Calu3 (cell line): ENCODE data around the gene BET1L. TPM values are rescaled to one million over a fixed set of nuclear protein-coding genes. Genes with fewer than 3 reads are reported as not detected.

Experiments used
- BruUV-seq: library from RNA; stranded (reverse); fragments of 400-500 nt; replicated peaks from 2 replicates; lab custom pipeline; 2021; lab: Mats Ljungman, UMichigan
- CTCF ChIA-PET: fragments of 300-600 bp; sonication (Branson Sonifier 250); formaldehyde crosslinking; loops from one replicate; lab custom pipeline; 2022; ENCODE audit warnings: antibody characterized with exemption; lab: Charles Lee
- DNase-seq: peaks from one replicate; pipeline ENCODE4 v3.0.0; 2022
- H3K27ac Mint-ChIP-seq: one replicate; pipeline ENCODE4 v1.8.0; 2022; ENCODE audit warnings: mixed read lengths; ENCODE audit not compliant: unreplicated experiment
- H3K27me3 Mint-ChIP-seq: one replicate; pipeline ENCODE4 v1.8.0; 2022; ENCODE audit warnings: mixed read lengths; ENCODE audit not compliant: unreplicated experiment
- H3K36me3 Mint-ChIP-seq: one replicate; pipeline ENCODE4 v1.8.0; 2022; ENCODE audit warnings: mild to moderate bottlenecking, moderate library complexity, mixed read lengths; ENCODE audit not compliant: insufficient read depth, unreplicated experiment
- H3K4me1 Mint-ChIP-seq: one replicate; pipeline ENCODE4 v1.8.0; 2022; ENCODE audit warnings: mild to moderate bottlenecking, low read depth, mixed read lengths; ENCODE audit not compliant: unreplicated experiment
- H3K4me3 Mint-ChIP-seq: one replicate; pipeline ENCODE4 v1.8.0; 2022; ENCODE audit warnings: mild to moderate bottlenecking, low read depth, moderate library complexity, mixed read lengths; ENCODE audit not compliant: unreplicated experiment
- H3K9me3 Mint-ChIP-seq: one replicate; pipeline ENCODE4 v1.8.0; 2022; ENCODE audit warnings: low read depth, mixed read lengths; ENCODE audit not compliant: unreplicated experiment
- intact Hi-C: fragments of 100-400 bp; cut with micrococcal nuclease; formaldehyde crosslinking; loops from one replicate; pipeline ENCODE4 v1.10.0; 2022; ENCODE audit not compliant: unreplicated experiment
- total RNA-seq: library from RNA; stranded (reverse); gene quantifications from 2 replicates; pipeline ENCODE4 v1.2.3, GENCODE V29; 2022
- TF ChIP-seq, protein P1 (sequence below): fragments of 200-600 bp; IDR thresholded peaks from one replicate; pipeline ENCODE4 v1.8.0; 2022; ENCODE audit warnings: antibody characterized with exemption; ENCODE audit not compliant: unreplicated experiment

Gene BET1L
- total RNA-seq, 1 experiment from 2014 or later, result 47.8 TPM

DNA sequence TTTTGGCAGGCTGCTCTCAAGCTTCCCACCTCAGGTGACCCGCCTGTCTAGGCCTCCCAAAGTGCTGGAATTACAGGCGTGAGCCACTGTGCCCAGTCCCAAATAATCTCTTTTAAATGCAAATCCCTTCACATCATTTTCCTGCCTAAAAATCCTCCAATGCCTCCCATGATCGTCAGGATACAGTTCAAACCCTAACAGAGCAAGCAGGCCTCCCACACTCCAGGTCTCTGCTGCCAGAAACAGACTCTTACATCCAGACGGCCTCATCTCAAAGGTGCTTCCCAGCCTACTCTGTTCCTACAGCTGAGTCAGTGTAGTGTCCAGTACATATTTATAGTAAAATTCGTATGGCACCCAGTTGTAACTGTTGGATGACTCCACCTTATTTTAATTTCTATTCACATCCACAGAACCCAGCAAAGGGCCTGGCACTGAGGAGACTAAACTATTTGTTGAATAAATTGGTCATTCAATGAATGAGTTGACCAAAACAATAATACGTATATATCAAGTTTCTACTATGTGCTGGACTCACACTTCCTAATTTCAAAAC, 20.7 kb upstream of the BET1L start:
- intact Hi-C loops, result no loop called here
- Mint-ChIP-seq H3K4me3 (no peak overlapping the region), H3K4me1 (no peaks in the 10 kb centered on the region), H3K27ac (no peak overlapping the region), H3K9me3 (no peaks in the 10 kb centered on the region), H3K27me3 (no peaks in the 10 kb centered on the region), H3K36me3 (peaks cover 6% of the 10 kb centered on the region)
- DNase-seq, result no peak
- no TSS peak for BruUV-seq
- CTCF ChIA-PET, result no interaction called here
- TF ChIP-seq, protein P1, sequence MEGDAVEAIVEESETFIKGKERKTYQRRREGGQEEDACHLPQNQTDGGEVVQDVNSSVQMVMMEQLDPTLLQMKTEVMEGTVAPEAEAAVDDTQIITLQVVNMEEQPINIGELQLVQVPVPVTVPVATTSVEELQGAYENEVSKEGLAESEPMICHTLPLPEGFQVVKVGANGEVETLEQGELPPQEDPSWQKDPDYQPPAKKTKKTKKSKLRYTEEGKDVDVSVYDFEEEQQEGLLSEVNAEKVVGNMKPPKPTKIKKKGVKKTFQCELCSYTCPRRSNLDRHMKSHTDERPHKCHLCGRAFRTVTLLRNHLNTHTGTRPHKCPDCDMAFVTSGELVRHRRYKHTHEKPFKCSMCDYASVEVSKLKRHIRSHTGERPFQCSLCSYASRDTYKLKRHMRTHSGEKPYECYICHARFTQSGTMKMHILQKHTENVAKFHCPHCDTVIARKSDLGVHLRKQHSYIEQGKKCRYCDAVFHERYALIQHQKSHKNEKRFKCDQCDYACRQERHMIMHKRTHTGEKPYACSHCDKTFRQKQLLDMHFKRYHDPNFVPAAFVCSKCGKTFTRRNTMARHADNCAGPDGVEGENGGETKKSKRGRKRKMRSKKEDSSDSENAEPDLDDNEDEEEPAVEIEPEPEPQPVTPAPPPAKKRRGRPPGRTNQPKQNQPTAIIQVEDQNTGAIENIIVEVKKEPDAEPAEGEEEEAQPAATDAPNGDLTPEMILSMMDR, result no peak

DNA sequence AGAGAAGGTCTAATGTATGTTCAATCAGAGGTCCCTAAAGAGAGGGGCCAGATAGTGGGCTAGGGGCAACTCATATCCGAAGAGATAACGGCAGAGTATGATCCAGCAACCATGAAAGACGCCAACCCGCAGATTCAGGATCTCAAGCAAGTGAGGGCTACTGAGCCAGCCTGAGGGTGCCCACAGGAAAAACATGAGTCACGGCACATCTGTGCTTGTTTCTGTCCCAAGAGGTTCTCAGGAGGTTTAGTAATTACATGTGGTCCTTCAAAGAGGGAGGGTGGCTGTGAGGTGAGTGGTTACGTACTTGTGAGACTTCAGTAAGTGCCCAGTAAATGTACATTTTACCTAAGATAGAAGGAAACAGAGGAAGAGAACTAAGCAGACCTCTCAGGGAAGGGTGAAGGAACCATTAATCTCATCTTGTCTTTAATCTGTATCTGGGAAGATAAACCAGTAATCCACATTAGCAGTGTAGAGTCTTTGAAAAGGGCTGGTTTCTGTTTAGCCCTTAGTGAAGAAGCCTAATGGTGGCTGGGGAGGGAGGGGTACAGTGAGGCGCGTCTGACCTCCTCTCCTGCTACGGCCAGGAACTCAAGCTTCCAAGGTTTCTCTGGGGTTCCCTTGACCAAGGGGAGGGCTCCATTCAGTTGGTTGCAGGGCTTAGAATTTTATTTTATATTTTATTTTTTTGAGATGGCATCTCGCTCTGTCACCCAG, 18.7 kb upstream of the BET1L start:
- no peaks in the 10 kb centered on the region for H3K9me3 Mint-ChIP-seq
- H3K36me3 Mint-ChIP-seq, result peaks cover 5% of the 10 kb centered on the region
- no peak for DNase-seq
- no TSS peak for BruUV-seq
- intact Hi-C loops, result no loop called here
- H3K4me1 Mint-ChIP-seq, result no peaks in the 10 kb centered on the region
- TF ChIP-seq, protein P1, result no peak
- CTCF ChIA-PET, result no interaction called here
- H3K27ac Mint-ChIP-seq, result no peak overlapping the region
- H3K4me3 Mint-ChIP-seq, result no peak overlapping the region
- H3K27me3 Mint-ChIP-seq, result no peaks in the 10 kb centered on the region

DNA sequence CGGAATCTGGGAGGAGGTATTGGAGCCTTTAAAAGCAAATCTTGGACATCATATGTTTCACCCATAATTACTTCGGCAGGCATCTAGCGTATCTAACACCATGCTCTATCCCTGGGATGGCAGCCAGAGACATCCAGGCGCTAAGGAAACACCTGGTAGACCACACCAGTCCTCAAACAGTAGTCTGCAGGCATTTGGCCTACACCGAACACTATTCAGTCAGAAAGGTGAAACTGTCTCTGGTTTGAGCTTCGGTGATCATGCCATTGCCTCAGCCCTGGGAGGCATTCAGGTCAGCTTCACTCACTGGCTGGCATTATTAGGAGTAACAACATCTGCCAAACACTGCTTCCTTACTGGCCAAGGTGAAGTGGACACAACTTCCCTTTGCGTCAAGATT, 17.2 kb upstream of the BET1L start:
- intact Hi-C loops, result no loop called here
- Mint-ChIP-seq H3K27me3 (no peaks in the 10 kb centered on the region), H3K9me3 (no peaks in the 10 kb centered on the region), H3K4me3 (no peak overlapping the region), H3K27ac (no peak overlapping the region), H3K4me1 (no peaks in the 10 kb centered on the region), H3K36me3 (peaks cover 5% of the 10 kb centered on the region)
- CTCF ChIA-PET, result no interaction called here
- DNase-seq, result no peak
- no TSS peak for BruUV-seq
- TF ChIP-seq, protein P1, result no peak

DNA sequence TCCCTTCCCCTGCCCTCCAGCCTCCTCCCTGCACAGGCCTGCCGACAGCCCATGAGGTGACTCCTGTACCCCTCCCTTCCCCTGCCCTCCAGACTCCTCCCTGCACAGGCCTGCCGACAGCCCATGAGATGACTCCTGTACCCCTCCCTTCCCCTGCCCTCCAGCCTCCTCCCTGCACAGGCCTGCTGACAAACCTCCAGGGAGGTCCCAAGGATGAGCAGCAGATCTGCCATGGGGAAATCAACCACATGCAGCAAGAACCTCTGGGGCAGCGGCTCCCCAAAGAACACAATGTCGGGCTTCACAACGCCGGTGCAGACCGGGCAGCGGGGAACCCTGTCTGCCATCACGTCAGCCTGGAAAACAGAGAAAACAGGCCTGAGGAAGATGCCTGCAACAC, 16.7 kb upstream of the BET1L start:
- intact Hi-C loops, result no loop called here
- Mint-ChIP-seq H3K36me3 (peaks cover 5% of the 10 kb centered on the region), H3K4me3 (no peak overlapping the region), H3K27me3 (no peaks in the 10 kb centered on the region), H3K4me1 (no peaks in the 10 kb centered on the region), H3K27ac (no peak overlapping the region), H3K9me3 (no peaks in the 10 kb centered on the region)
- TF ChIP-seq, protein P1, result no peak
- CTCF ChIA-PET, result no interaction called here
- DNase-seq, result no peak
- BruUV-seq, result no TSS peak
